K562 (cell line): ENCODE measurements around the gene P2RY8. TPM values are rescaled to one million over a fixed set of nuclear protein-coding genes. Genes with fewer than 3 reads are reported as not detected.
A peak's percentile ranks its signal among the peaks of the same experiment; 100 is the strongest.

Experiments used
- ATF3 ChIP-seq, 2 experiments: fragments of 450-650 bp in 1 of 2; sonication (generic) in 1 of 2; formaldehyde crosslinking in 1 of 2; IDR thresholded peaks in 1 of 2; conservative IDR thresholded peaks in 1 of 2; 2 replicates each; pipeline versions ENCODE4 v1.6.1 to v1.8.1; 2016 to 2023; ENCODE audit warnings: mild to moderate bottlenecking in 2 of 2, moderate library complexity in 2 of 2, inconsistent platforms in 1 of 2, missing genetic modification reagents in 1 of 2
- CBX8 ChIP-seq: fragments of 200-600 bp; sonication (generic); IDR thresholded peaks from 2 replicates; pipeline ENCODE4 v1.6.1; 2012; ENCODE audit warnings: borderline replicate concordance, mixed run types, low read depth, mild to moderate bottlenecking, moderate library complexity, mixed read lengths, low read length, control low read depth, inconsistent platforms; ENCODE audit not compliant: poor library complexity, severe bottlenecking; ENCODE audit errors: extremely low read depth
- CTBP1 ChIP-seq: fragments of 450-650 bp; IDR thresholded peaks from 2 replicates; pipeline ENCODE4 v1.6.1; 2016; ENCODE audit warnings: borderline replicate concordance
- DPF2 ChIP-seq: fragments of 450-650 bp; IDR thresholded peaks from 2 replicates; pipeline ENCODE4 v1.6.1; 2016
- HMGXB4 ChIP-seq: sonication (generic); formaldehyde crosslinking; IDR thresholded peaks from 2 replicates; pipeline ENCODE4 v1.8.1; 2023; ENCODE audit warnings: mild to moderate bottlenecking, missing genetic modification reagents
- JUN ChIP-seq, 2 experiments: sonication (generic) in 1 of 2; formaldehyde crosslinking in 1 of 2; IDR thresholded peaks; 2 replicates each; pipeline versions ENCODE4 v1.6.1 to v1.8.0; 2012 to 2022; ENCODE audit warnings: borderline replicate concordance in 2 of 2, mild to moderate bottlenecking in 2 of 2, improper control_type of control experiment in 1 of 2, low read depth in 1 of 2, low read length in 1 of 2, missing genetic modification reagents in 1 of 2
- KLF13 ChIP-seq: fragments of 450-650 bp; IDR thresholded peaks from 2 replicates; pipeline ENCODE4 v1.6.1; 2016; ENCODE audit warnings: missing genetic modification characterization, low read depth, mild to moderate bottlenecking, missing compliant biosample characterization, moderate library complexity, borderline replicate concordance
- MCM3 ChIP-seq: fragments of 450-650 bp; IDR thresholded peaks from 2 replicates; pipeline ENCODE4 v1.6.1; 2016
- POLR2AphosphoS5 ChIP-seq: IDR thresholded peaks from 2 replicates; pipeline ENCODE4 v1.6.1; 2011; ENCODE audit warnings: mild to moderate bottlenecking, low read depth, low read length, moderate library complexity; ENCODE audit not compliant: control insufficient read depth, insufficient read depth
- RBM22 ChIP-seq: fragments of 200-400 bp; formaldehyde crosslinking; IDR thresholded peaks from 2 replicates; pipeline ENCODE4 v1.6.1; 2018; ENCODE audit warnings: low read length, low read depth; ENCODE audit not compliant: poor library complexity, severe bottlenecking
- RFX1 ChIP-seq: fragments of 450-650 bp; IDR thresholded peaks from 2 replicates; pipeline ENCODE4 v1.6.1; 2016; ENCODE audit warnings: mild to moderate bottlenecking, moderate library complexity
- SMARCE1 ChIP-seq: fragments of 450-650 bp; IDR thresholded peaks from 2 replicates; pipeline ENCODE4 v1.7.1; 2016; ENCODE audit warnings: mild to moderate bottlenecking
- SPI1 ChIP-seq: IDR thresholded peaks from 2 replicates; pipeline ENCODE4 v1.6.1; 2011; ENCODE audit warnings: low read depth, low read length, control low read depth, borderline replicate concordance
- TAF9B ChIP-seq: fragments of 450-650 bp; IDR thresholded peaks from 2 replicates; pipeline ENCODE4 v1.6.1; 2018; ENCODE audit warnings: mild to moderate bottlenecking; ENCODE audit not compliant: partially characterized antibody
- TRIM24 ChIP-seq, 2 experiments: fragments of 450-650 bp; IDR thresholded peaks; 2 replicates each; pipeline ENCODE4 v1.6.1; 2016
- TSHZ1 ChIP-seq: fragments of 250-450 bp; sonication (Bioruptor Pico); IDR thresholded peaks from 2 replicates; pipeline ENCODE4 v1.4.0; 2020; ENCODE audit warnings: mild to moderate bottlenecking, moderate library complexity
- ZEB2 ChIP-seq: fragments of 450-650 bp; IDR thresholded peaks from 2 replicates; pipeline ENCODE4 v1.6.1; 2016
- ZNF134 ChIP-seq: fragments of 250-450 bp; sonication (Bioruptor Pico); conservative IDR thresholded peaks from 2 replicates; pipeline ENCODE4 v1.4.0; 2020
- ZNF224 ChIP-seq: sonication (generic); formaldehyde crosslinking; IDR thresholded peaks from 2 replicates; pipeline ENCODE4 v1.8.0; 2022; ENCODE audit warnings: mild to moderate bottlenecking, missing genetic modification reagents
- ZNF239 ChIP-seq: fragments of 250-450 bp; sonication (Bioruptor Pico); IDR thresholded peaks from 2 replicates; pipeline ENCODE4 v1.4.0; 2020; ENCODE audit warnings: mild to moderate bottlenecking
- ZNF311 ChIP-seq: fragments of 250-450 bp; sonication (Bioruptor Pico); IDR thresholded peaks from 2 replicates; pipeline ENCODE4 v1.4.0; 2020; ENCODE audit warnings: mild to moderate bottlenecking, moderate library complexity
- polyA plus RNA-seq, 8 experiments: library from polyadenylated mRNA; depleted of rRNA in 4 of 8; stranded (reverse) in 5 of 8; unstranded in 3 of 8; fragments of >200 nt; fragmentation: Nextera tagmentation in 2 of 8; fragmentation: Illumina TruSeq in 1 of 8; extraction: Ambion mirVana in 2 of 8; extraction: Trizol in 1 of 8; gene quantifications; 2 replicates each; pipeline versions ENCODE4 v1.2.1 to v1.2.3, GENCODE V29; 2011 to 2014; ENCODE audit warnings: inconsistent platforms in 1 of 8, missing spikeins in 1 of 8
- total RNA-seq, 7 experiments: library from RNA; depleted of rRNA in 6 of 7; stranded (reverse); fragments of >200 nt in 6 of 7; fragmentation: Illumina TruSeq in 2 of 7; extraction: Trizol in 2 of 7; gene quantifications; 2 replicates each; pipeline versions ENCODE4 v1.2.1 to v1.2.3, GENCODE V29; 2011 to 2021; ENCODE audit warnings: low replicate concordance in 1 of 7

Gene P2RY8
- total and polyA plus RNA-seq, 9 of the 15 experiments (the other 6 are each of a cell fraction or from before 2014, with no cell fraction given), result 0.04 to 0.69 (median 0.08) TPM; not detected in 3

GRCh38 chrX:1582686-1583437 is 45.9 kb upstream of the P2RY8 start (continued):
- TF ChIP-seq ATF3 (IDR thresholded peaks at IDR 0.05) (peak; percentile 75; the same call in 1 of the 2 replicates), ATF3 (CRISPR knock-in tag; conservative IDR thresholded peaks at IDR 0.05) (no peak), ZNF134 (no peak), RFX1 (no peak), TAF9B (no peak), ZNF239 (CRISPR knock-in tag) (no peak), DPF2 (0 out of 2 replicates have a peak, but pooled peaks have one; percentile 12), TRIM24 (IDR thresholded peaks at IDR 0.05) (no peak), CBX8 (no peak), JUN (IDR thresholded peaks at IDR 0.05; ENCODE audit: borderline replicate concordance, low read depth, low read length) (0 out of 2 replicates have a peak, but pooled peaks have one; percentile 21), JUN (CRISPR knock-in tag; IDR thresholded peaks at IDR 0.05; ENCODE audit: borderline replicate concordance) (no peak), SPI1 (peak; percentile 36; the same call in 1 of the 2 replicates), MCM3 (no peak), ZEB2 (peak; percentile 69), KLF13 (no peak), TSHZ1 (CRISPR knock-in tag) (no peak), ZNF311 (no peak), RBM22 (no peak), POLR2AphosphoS5 (no peak), HMGXB4 (no peak), CTBP1 (peak; percentile 57; the same call in 1 of the 2 replicates), SMARCE1 (peak; percentile 38; the same call in 1 of the 2 replicates), ZNF224 (CRISPR knock-in tag) (no peak)
